NCI-H2107 (cell line): ENCODE results near the gene LGR5.

Experiments
- DNase-seq: peaks from one replicate; lab custom pipeline; 2025; lab: John Stamatoyannopoulos, UW

Gene LGR5

DNA sequence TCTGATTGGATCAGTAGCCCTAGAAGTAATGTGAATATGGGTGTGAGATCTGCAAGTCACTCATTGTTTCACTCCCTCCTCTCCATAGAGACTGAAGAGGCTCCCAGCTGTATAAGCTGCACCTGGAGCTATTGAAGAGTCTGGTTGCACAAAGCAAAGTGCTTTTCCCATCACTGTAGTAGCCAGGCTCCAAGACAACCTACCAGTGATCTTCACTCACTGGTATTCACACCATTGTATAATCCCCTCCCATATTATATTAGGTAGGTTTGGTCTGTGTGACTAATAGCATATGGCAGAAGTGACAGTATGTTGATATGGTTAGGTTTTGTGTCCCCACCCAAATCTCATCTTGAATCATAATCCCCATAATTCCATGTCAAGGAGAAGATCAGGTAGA lies 159.6 kb downstream of the LGR5 start:
- no peak for DNase-seq

DNA sequence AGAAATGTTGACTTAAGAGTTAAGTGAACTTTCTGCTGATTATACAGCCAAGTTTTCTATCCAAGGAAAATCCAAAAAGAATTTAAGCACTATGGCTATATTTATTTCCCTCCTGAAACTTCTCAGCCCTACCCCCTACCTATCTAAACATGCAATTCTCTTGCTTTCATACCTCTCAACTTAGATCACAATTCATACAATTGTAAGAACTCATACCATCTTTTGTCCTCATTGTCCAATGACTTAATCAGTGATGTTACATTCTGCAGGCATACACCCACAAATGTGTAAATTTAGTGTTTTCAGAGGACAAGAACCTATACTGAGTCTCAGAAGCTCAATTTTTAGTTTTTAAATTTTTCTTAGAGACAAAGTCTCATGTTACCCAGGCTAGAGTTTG lies 161.9 kb downstream of the LGR5 start:
- no peak for DNase-seq

DNA sequence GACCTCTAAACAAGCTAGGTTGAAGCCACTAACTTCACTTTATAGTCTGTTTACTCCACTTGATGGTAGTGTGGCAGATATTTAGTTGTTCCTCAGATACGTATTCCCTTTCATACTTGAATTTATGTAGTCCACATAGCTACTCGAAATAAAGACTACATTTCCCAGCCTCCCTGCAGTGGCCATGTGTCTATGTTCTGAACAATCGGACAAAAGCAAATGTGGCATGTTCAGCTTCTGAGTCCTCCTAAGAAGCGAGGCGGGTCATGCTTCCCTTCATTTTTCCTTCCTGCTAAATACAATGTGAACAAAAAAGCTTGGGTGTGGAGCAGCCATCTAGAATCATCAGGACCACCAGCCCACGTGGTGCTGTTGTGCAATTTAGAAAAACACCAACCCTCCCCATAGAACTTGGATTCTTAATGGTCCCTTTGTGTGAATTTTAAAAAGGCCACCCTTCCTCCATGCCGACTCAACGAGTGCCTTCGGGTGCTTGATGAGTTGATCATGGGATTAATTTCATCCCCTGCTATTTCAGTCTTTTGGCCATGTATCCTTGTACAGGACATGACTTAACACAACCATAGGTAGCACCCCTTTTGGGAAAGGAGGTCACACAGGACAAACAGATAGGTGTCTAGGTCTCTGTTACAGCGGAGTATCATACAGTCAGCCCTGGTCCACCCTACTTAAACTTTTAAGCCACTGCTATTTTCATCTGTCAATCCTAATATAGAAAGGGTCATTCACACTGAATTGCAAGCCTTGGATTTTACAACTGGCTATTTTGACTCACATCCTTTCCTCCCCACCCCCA lies 163.4 kb downstream of the LGR5 start:
- no peak for DNase-seq

DNA sequence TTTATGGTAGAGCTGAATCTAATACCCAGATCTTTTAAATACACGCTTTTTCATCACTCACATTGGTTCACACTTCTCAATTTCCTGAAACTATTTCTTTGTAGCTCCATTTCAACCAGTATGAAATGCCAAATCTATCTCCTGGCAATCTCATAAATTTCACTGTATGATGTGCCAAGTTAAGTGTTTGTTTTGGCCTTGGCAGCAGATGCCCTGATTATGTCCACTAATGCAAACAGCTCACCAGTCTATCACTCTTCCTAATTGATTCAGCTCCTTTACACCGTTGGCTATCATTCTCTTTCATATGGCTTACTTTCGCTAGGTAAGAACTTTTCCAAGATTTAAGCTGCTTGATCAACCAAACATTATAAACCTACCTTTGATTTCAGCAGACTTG lies 165.4 kb downstream of the LGR5 start:
- DNase-seq = no peak

GRCh38 chr12:71607494-71608330 lies 168.1 kb downstream of the LGR5 start:
- DNase-seq = no peak

DNA sequence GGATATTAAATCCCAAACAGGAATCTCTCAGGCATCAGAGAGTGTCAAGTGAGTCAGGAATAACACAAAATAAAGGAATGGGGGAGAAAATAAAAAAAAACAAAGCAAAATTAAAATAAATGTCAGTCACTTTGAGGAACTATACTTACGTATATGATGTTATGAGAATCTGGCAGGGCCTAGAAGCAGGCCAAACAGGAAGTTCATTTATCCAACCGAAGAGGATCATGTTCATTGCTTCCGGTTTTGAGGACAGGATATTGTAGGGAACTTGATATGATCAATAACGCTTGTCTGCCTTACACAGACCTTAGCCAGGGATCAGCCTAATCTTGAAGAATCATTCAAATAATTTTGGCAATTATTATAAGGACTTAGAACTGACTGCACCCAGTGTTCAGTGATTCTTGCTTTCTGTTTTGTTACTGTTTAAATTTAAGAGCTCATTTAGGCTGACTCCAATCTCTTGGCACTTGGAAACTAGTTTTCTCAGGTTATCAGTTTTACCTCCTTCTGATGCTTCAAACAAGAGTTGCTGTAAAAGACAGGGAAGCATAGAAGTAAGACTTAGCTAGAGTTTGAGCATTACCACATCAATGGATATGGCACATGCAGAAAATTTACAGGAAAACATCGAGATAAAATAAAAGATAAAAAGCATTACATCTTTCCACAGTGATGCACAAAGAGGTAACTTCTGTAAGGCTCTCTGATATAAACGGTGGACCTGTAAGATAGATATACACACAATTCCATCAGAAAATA lies 170.6 kb downstream of the LGR5 start:
- DNase-seq = no peak

DNA sequence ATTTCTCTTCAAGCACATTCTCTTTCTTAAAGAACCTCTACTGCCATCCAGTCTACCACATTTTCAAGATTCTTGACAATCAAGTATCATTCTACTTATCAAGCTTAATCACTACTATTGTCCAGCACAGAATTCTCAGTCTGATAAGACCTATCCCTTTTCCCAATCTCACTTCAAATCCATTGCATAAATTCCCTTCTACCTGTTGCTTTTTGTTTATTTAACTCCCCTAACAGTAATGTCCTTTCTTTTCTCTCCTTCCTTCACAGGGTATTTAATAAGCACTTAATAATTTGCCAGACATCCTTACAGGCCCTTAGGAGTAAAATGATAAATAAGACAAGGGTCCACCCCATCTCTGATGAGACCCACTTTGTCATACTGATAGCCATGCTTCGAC lies 182.3 kb downstream of the LGR5 start:
- DNase-seq = no peak

GRCh38 chr12:71625476-71625875 lies 185.9 kb downstream of the LGR5 start:
- DNase-seq = no peak

- no peak for DNase-seq
These were observed 186.5 kb downstream of the LGR5 start for GRCh38 chr12:71626098-71626497.

GRCh38 chr12:71626768-71627167 lies 187.2 kb downstream of the LGR5 start:
- no peak for DNase-seq

- DNase-seq = no peak
These were observed 187.9 kb downstream of the LGR5 start for GRCh38 chr12:71627438-71628002.
